K562 (cell line): ENCODE measurements around the gene SMIM45.
A peak's percentile ranks its signal among the peaks of the same experiment; 100 is the strongest.

ENCODE experiments used
- ATAC-seq: fragments of 200-7000 bp; cut with Tn5 transposase; 3 replicates; pipeline ENCODE4 v1.9.1; 2020; ENCODE audit warnings: moderate library complexity
- BruUV-seq: library from RNA; stranded (reverse); fragments of 400-500 nt; replicated peaks from 2 replicates; lab custom pipeline; 2021; lab: Mats Ljungman, UMichigan
- CTCF ChIA-PET: fragments of 300-600 bp; formaldehyde crosslinking; extraction: SDS; loops from one replicate; lab custom pipeline; 2021; ENCODE audit warnings: low intra/inter-chr PET ratio; lab: Yijun Ruan, JAX
- POLR2A ChIA-PET: fragments of 300-600, 350-650 bp; sonication (Branson Sonifier 250); formaldehyde crosslinking; extraction: SDS; loops from one replicate; lab custom pipeline; 2021; ENCODE audit warnings: antibody characterized with exemption, inconsistent platforms; lab: Yijun Ruan, JAX
- DNase-seq, 4 experiments: peaks; one replicate each; pipeline versions ENCODE4 v3.0.0 to v3.0.0-alpha.2; 2011 to 2018; ENCODE audit warnings: low spot score in 3 of 4, mixed read lengths in 3 of 4; ENCODE audit errors: extremely low read depth in 1 of 4
- FAIRE-seq: peaks from 2 replicates; lab custom pipeline; 2011; peaks lifted over from hg19 to GRCh38; lab: Jason Lieb, UNC
- H2AFZ ChIP-seq: 2 replicates; pipeline ENCODE4 v1.6.0; 2011; ENCODE audit warnings: low read depth, low read length, control low read depth, inconsistent platforms
- H3K27ac ChIP-seq: fragments of 200-600 bp; 3 replicates; pipeline ENCODE4 v1.8.0; 2011; ENCODE audit warnings: low read depth, mild to moderate bottlenecking, control low read depth, inconsistent platforms, low read length, moderate library complexity, mixed read lengths; ENCODE audit errors: extremely low read depth
- H3K27me3 ChIP-seq, 2 experiments: fragments of 300-600 bp in 1 of 2; 2 replicates in 1 of 2; 3 replicates in 1 of 2; pipeline versions ENCODE4 v1.6.0 to v1.8.0; 2011; ENCODE audit warnings: inconsistent platforms in 2 of 2, low read length in 2 of 2, mild to moderate bottlenecking in 1 of 2, mixed read lengths in 1 of 2, moderate library complexity in 1 of 2; ENCODE audit not compliant: control insufficient read depth in 2 of 2, insufficient read depth in 2 of 2
- H3K36me3 ChIP-seq: fragments of 300-600 bp; 3 replicates; pipeline ENCODE4 v1.8.0; 2011; ENCODE audit warnings: mild to moderate bottlenecking, low read length, inconsistent platforms; ENCODE audit not compliant: control insufficient read depth, insufficient read depth
- H3K4me1 ChIP-seq, 2 experiments: fragments of 200-600 bp in 1 of 2; replicated peaks in 1 of 2; 2 replicates in 1 of 2; 3 replicates in 1 of 2; pipeline versions ENCODE4 v1.5.1 to v1.8.0; 2011; ENCODE audit warnings: inconsistent platforms in 2 of 2, low read length in 2 of 2, mild to moderate bottlenecking in 1 of 2, mixed read lengths in 1 of 2, moderate library complexity in 1 of 2; ENCODE audit not compliant: control insufficient read depth in 2 of 2, insufficient read depth in 2 of 2
- H3K4me2 ChIP-seq: 2 replicates; pipeline ENCODE4 v1.6.1; 2011; ENCODE audit warnings: low read length, control low read depth, inconsistent platforms, mixed read lengths; ENCODE audit not compliant: insufficient read depth
- H3K4me3 ChIP-seq: fragments of 200-600 bp; sonication (generic), shearing (Covaris generic); 2 replicates; pipeline ENCODE4 v1.5.1; 2016; ENCODE audit warnings: control low read depth, inconsistent platforms
- H3K79me2 ChIP-seq: fragments of 200-600 bp; 3 replicates; pipeline ENCODE4 v1.8.0; 2011; ENCODE audit warnings: low read length, inconsistent platforms; ENCODE audit not compliant: control insufficient read depth, insufficient read depth
- H3K9ac ChIP-seq, 2 experiments: 2 replicates each; pipeline versions ENCODE4 v1.6.0 to v1.6.1; 2011; ENCODE audit warnings: low read depth in 2 of 2, low read length in 2 of 2, control low read depth in 1 of 2, inconsistent platforms in 1 of 2, mild to moderate bottlenecking in 1 of 2, mixed read lengths in 1 of 2; ENCODE audit not compliant: insufficient read depth in 1 of 2
- H3K9me1 ChIP-seq: one replicate; pipeline ENCODE4 v1.6.0; 2011; ENCODE audit warnings: inconsistent platforms, mild to moderate bottlenecking, low read length, moderate library complexity; ENCODE audit not compliant: control insufficient read depth, insufficient read depth
- H3K9me3 ChIP-seq: replicated peaks from 2 replicates; pipeline ENCODE4 v1.5.1; 2011; ENCODE audit warnings: low read depth, low read length, inconsistent platforms; ENCODE audit not compliant: control insufficient read depth, insufficient read depth
- H4K20me1 ChIP-seq: replicated peaks from 2 replicates; pipeline ENCODE4 v1.6.1; 2011; ENCODE audit warnings: low read length, inconsistent platforms, mixed read lengths; ENCODE audit not compliant: control insufficient read depth, insufficient read depth
- ARID2 ChIP-seq: fragments of 450-650 bp; IDR thresholded peaks from 2 replicates; pipeline ENCODE4 v1.6.1; 2017; ENCODE audit warnings: antibody characterized with exemption, mild to moderate bottlenecking
- FOXJ2 ChIP-seq: fragments of 200-800 bp; sonication (Bioruptor generic); IDR thresholded peaks from 2 replicates; pipeline ENCODE4 v1.6.1; 2016; ENCODE audit warnings: missing genetic modification characterization, missing compliant biosample characterization
- KHSRP ChIP-seq: fragments of 450-650 bp; IDR thresholded peaks from 2 replicates; pipeline ENCODE4 v1.6.1; 2017
- MYBL2 ChIP-seq, 2 experiments: fragments of 450-650 bp in 1 of 2; sonication (generic) in 1 of 2; formaldehyde crosslinking in 1 of 2; IDR thresholded peaks; 2 replicates each; pipeline versions ENCODE4 v1.6.1 to v1.8.1; 2017 to 2022; ENCODE audit warnings: borderline replicate concordance in 1 of 2, inconsistent platforms in 1 of 2, low read depth in 1 of 2, mild to moderate bottlenecking in 1 of 2, missing genetic modification reagents in 1 of 2, moderate library complexity in 1 of 2
- PREB ChIP-seq: sonication (generic); formaldehyde crosslinking; IDR thresholded peaks from 2 replicates; pipeline ENCODE4 v1.8.1; 2023; ENCODE audit warnings: mild to moderate bottlenecking, missing genetic modification reagents
- ZNF253 ChIP-seq: fragments of 250-450 bp; sonication (Bioruptor Pico); conservative IDR thresholded peaks from 2 replicates; pipeline ENCODE4 v1.6.1; 2021; ENCODE audit warnings: mild to moderate bottlenecking
- ZNF79 ChIP-seq: fragments of 250-450 bp; sonication (Bioruptor Pico); IDR thresholded peaks from 2 replicates; pipeline ENCODE4 v1.4.0; 2020; ENCODE audit warnings: low read depth, mild to moderate bottlenecking, moderate library complexity
- WGBS: fragments of 100-300 bp; shearing (Covaris generic); methylation state at CpG from one replicate; pipeline ENCODE4 v1.1.6; 2016; ENCODE audit warnings: low coverage, mixed read lengths; ENCODE audit not compliant: insufficient coverage; ENCODE audit errors: missing lambda C conversion rate; 5-methylcytosine and 5-hydroxymethylcytosine counted together
- in situ Hi-C: fragments of 300-500 bp; cut with MboI; formaldehyde crosslinking; loops from 4 replicates; pipeline ENCODE4 v1.15.0; 2018; ENCODE audit warnings: inconsistent platforms, mixed read lengths
- intact Hi-C: fragments of 100-400 bp; cut with micrococcal nuclease; formaldehyde crosslinking; loops from 2 replicates; pipeline ENCODE4 v1.14.2; 2022

The SMIM45 gene

GRCh38 chr22:41912338-41913039, 39.5 kb upstream of the SMIM45 start:
- Histone ChIP-seq H2AFZ (no peak overlapping the region), H3K4me1 (peaks cover 2 to 36% of the 10 kb centered on the region in 2 experiments; a peak in 3 of 5 replicates), H3K4me2 (no peak overlapping the region), H3K36me3 (peaks cover under 1% of the 10 kb centered on the region; the same call in 1 of the 3 replicates), H3K27me3 (0 out of 5 replicates have a peak, but pooled peaks cover 0 to 4% of the 10 kb centered on the region in 2 experiments), H3K27ac (no peak overlapping the region), H3K9me1 (no peaks in the 10 kb centered on the region), H4K20me1 (peaks cover 17% of the 10 kb centered on the region; the same call in 1 of the 2 replicates), H3K9me3 (no peaks in the 10 kb centered on the region), H3K79me2 (no peaks in the 10 kb centered on the region), H3K9ac (peak overlapping the region in 1 of 2 experiments; percentile 58; a peak in 1 of 4 replicates), H3K4me3 (no peak overlapping the region)
- 40% methylated on average over 7 of the region's 9 CpGs for WGBS
- TF ChIP-seq FOXJ2 (tag) (no peak), ZNF253 (CRISPR knock-in tag) (no peak), ARID2 (no peak), MYBL2 (IDR thresholded peaks at IDR 0.05; ENCODE audit: low read depth) (no peak), MYBL2 (CRISPR knock-in tag; IDR thresholded peaks at IDR 0.05; ENCODE audit: borderline replicate concordance) (no peak), ZNF79 (CRISPR knock-in tag) (no peak), PREB (CRISPR knock-in tag) (no peak), KHSRP (no peak)
- FAIRE-seq (no peak), DNase-seq (no peak), ATAC-seq (no peak)
- intact Hi-C loops, result no loop called here
- BruUV-seq, result TSS peak; percentile 43
- in situ Hi-C loops, result no loop called here
- ChIA-PET POLR2A (interaction anchor here (0.6 to 2.2 kb wide), 2 partner anchors 27 to 481 kb away, joined by 3 to 7 read pairs; no protein-coding TSS in a partner anchor), CTCF (no interaction called here)
